ENCODE data around the gene MRPS35. TPM values are rescaled to one million over a fixed set of nuclear protein-coding genes. Genes with fewer than 3 reads are reported as not detected.

MRPS35 gene
- total RNA-seq, 1 donor from 2014 or later = 54.0 TPM

- Mint-ChIP-seq H3K9me3 (no peaks in the 10 kb centered on the region), H3K27me3 (ENCODE audit: low read depth) (no peaks in the 10 kb centered on the region), H3K27ac (no peak overlapping the region), H3K4me3 (ENCODE audit: low read depth) (no peak overlapping the region), H3K4me1 (ENCODE audit: low read depth) (no peaks in the 10 kb centered on the region), H3K36me3 (ENCODE audit: low read depth) (peaks cover 4% of the 10 kb centered on the region)
- no peak for DNase-seq (ENCODE audit: low spot score)
- intact Hi-C loops (cut with micrococcal nuclease) = no loop called here
Measured at GRCh38 chr12:27689558-27690180, 21.0 kb upstream of the MRPS35 start.

GRCh38 chr12:27693403-27693802 lies 17.2 kb upstream of the MRPS35 start:
- Mint-ChIP-seq H3K9me3 (no peaks in the 10 kb centered on the region), H3K4me1 (ENCODE audit: low read depth) (no peaks in the 10 kb centered on the region), H3K27me3 (ENCODE audit: low read depth) (peaks cover 12% of the 10 kb centered on the region), H3K4me3 (ENCODE audit: low read depth) (no peak overlapping the region), H3K36me3 (ENCODE audit: low read depth) (peaks cover 4% of the 10 kb centered on the region), H3K27ac (no peak overlapping the region)
- no peak for DNase-seq (ENCODE audit: low spot score)
- intact Hi-C loops (cut with micrococcal nuclease) = no loop called here

DNA sequence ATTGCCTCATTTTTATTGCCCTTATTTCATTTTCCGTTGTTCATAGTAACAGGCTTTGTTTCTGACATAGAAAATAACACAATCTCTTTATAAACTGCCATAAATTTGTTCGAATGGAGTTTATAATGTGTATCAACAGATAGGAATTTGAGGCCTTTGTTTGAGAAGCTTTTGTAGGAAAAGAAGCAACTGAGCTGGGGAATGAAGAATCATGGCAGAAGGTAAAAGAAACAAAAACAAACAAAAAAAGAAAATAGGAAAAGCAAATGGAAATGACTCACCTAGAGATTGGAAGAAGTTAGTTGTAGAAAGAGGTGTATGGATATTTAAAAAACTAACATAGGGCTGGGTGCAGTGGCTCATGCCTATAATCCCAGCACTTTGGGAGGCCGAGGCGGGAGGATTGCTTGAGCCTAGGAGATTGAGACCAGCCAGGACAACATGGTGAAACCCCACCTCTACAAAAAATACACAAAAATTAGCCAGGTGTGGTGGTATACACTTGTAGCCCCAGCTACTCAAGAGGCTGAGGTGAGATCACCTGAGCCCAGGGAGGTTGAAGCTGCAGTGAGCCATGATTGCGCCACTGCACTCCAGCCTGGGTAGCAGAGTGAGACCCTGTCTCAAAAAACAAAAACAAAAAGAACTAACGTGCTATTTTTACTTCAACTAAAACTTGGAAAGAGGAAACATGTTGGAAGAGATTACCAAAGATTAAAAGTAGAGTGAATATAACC lies 14.9 kb upstream of the MRPS35 start:
- Mint-ChIP-seq H3K36me3 (ENCODE audit: low read depth) (no peaks in the 10 kb centered on the region), H3K9me3 (no peaks in the 10 kb centered on the region), H3K27ac (no peak overlapping the region), H3K27me3 (ENCODE audit: low read depth) (peaks cover 12% of the 10 kb centered on the region), H3K4me3 (ENCODE audit: low read depth) (no peak overlapping the region), H3K4me1 (ENCODE audit: low read depth) (no peaks in the 10 kb centered on the region)
- intact Hi-C loops (cut with micrococcal nuclease) = no loop called here
- DNase-seq (ENCODE audit: low spot score) = no peak

DNA sequence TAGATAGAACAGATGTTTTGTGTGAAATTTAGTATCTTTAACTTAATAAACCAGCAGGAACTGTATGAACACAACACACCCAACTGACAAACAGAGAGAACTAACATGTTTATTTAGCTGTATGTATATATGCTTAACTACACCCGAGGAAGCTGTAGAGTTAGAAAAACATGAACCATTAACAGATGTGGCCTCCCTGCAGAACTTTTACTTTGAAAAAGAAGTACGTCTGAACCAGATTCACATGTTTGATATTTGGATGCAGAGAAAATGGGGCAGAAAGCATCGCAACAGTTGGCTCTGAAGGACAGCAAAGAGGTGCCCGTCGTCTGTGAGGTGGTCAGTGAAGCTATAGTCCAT lies 14.4 kb upstream of the MRPS35 start, which contains the start of gene REP15:
REP15 (plus strand) TSS at position 155 of the 360 bp plus-strand sequence; CDS start at position 271, 116 bp downstream.
- no peaks in the 10 kb centered on the region for H3K9me3 Mint-ChIP-seq
- intact Hi-C loops (cut with micrococcal nuclease) = no loop called here
- H3K4me3 Mint-ChIP-seq (ENCODE audit: low read depth) = no peak within 1 kb of the TSS

GRCh38 chr12:27696864-27697564 lies 13.6 kb upstream of the MRPS35 start:
- DNase-seq (ENCODE audit: low spot score) = no peak
- peaks cover 18% of the 10 kb centered on the region for H3K27me3 Mint-ChIP-seq (ENCODE audit: low read depth)
- intact Hi-C loops (cut with micrococcal nuclease) = no loop called here

More for the DNA sequence above, 14.4 kb upstream of the MRPS35 start, which contains the start of gene REP15:
- Mint-ChIP-seq H3K27me3 (ENCODE audit: low read depth) (peaks cover 15% of the 10 kb centered on the region), H3K27ac (no peak within 1 kb of the TSS), H3K4me1 (ENCODE audit: low read depth) (no peaks in the 10 kb centered on the region), H3K36me3 (ENCODE audit: low read depth) (no peaks in the 10 kb centered on the region)
- DNase-seq (ENCODE audit: low spot score) = no peak

GRCh38 chr12:27703720-27704452 lies 6.7 kb upstream of the MRPS35 start:
- Mint-ChIP-seq H3K27me3 (ENCODE audit: low read depth) (peaks cover 20% of the 10 kb centered on the region), H3K9me3 (no peaks in the 10 kb centered on the region), H3K27ac (no peak overlapping the region), H3K36me3 (ENCODE audit: low read depth) (no peaks in the 10 kb centered on the region), H3K4me3 (ENCODE audit: low read depth) (no peak overlapping the region), H3K4me1 (ENCODE audit: low read depth) (no peaks in the 10 kb centered on the region)
- peak; percentile 49 for DNase-seq (ENCODE audit: low spot score)
- intact Hi-C loops (cut with micrococcal nuclease) = loop anchor here (5.0 kb wide), 2 partner anchors 52 to 687 kb away; no protein-coding TSS in a partner anchor

More at GRCh38 chr12:27696864-27697564, 13.6 kb upstream of the MRPS35 start:
- Mint-ChIP-seq H3K27ac (no peak overlapping the region), H3K4me1 (ENCODE audit: low read depth) (no peaks in the 10 kb centered on the region), H3K36me3 (ENCODE audit: low read depth) (no peaks in the 10 kb centered on the region), H3K4me3 (ENCODE audit: low read depth) (no peak overlapping the region), H3K9me3 (no peaks in the 10 kb centered on the region)

DNA sequence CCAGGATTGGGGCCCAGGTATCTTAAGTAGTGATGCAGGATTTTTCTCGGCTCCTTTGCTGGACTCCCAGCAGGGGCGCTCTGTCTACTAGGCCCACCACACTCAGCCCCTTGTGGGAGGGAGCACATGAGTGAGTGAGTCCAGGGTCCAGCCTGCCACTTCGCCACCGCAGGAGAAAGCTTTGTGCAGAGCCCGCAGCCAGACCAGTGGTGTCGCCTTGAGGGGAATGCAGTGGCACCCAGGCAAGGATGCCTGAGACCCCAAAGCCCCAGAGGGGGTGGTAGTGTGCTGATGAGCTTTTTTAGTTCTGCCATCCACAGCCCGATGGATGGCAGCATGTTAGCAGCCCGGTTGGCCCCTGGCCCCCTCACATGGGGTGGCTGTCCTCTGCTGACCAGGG lies 5.4 kb upstream of the MRPS35 start:
- no peaks in the 10 kb centered on the region for H3K36me3 Mint-ChIP-seq (ENCODE audit: low read depth)
- H3K4me1 Mint-ChIP-seq (ENCODE audit: low read depth) = peaks cover 3% of the 10 kb centered on the region
- intact Hi-C loops (cut with micrococcal nuclease) = no loop called here
- H3K27ac Mint-ChIP-seq = no peak overlapping the region
- H3K27me3 Mint-ChIP-seq (ENCODE audit: low read depth) = peaks cover 20% of the 10 kb centered on the region
- no peaks in the 10 kb centered on the region for H3K9me3 Mint-ChIP-seq
- H3K4me3 Mint-ChIP-seq (ENCODE audit: low read depth) = no peak overlapping the region
- no peak for DNase-seq (ENCODE audit: low spot score)

DNA sequence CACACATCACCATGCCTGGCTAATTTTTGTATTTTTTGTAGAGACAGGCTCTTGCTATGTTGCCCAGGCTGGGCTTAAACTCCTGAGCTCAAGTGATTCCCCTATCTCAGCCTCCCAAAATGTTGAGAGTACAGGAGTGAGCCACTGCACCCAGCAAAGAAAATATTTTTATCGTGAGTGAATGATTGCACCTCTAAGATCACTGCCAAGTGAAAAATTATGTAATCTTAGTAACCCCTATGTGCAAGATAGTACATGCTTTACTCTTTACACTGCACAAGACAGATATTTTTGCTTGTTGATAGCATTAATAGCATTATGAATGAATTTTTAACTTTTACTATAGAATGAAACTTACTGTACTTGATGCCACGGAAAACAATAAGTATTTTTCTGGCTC lies 3.4 kb upstream of the MRPS35 start:
- Mint-ChIP-seq H3K4me1 (ENCODE audit: low read depth) (peaks cover 11% of the 10 kb centered on the region), H3K27me3 (ENCODE audit: low read depth) (peaks cover 14% of the 10 kb centered on the region), H3K4me3 (ENCODE audit: low read depth) (no peak overlapping the region), H3K36me3 (ENCODE audit: low read depth) (peaks cover 5% of the 10 kb centered on the region), H3K27ac (no peak overlapping the region), H3K9me3 (no peaks in the 10 kb centered on the region)
- no peak for DNase-seq (ENCODE audit: low spot score)
- intact Hi-C loops (cut with micrococcal nuclease) = no loop called here

DNA sequence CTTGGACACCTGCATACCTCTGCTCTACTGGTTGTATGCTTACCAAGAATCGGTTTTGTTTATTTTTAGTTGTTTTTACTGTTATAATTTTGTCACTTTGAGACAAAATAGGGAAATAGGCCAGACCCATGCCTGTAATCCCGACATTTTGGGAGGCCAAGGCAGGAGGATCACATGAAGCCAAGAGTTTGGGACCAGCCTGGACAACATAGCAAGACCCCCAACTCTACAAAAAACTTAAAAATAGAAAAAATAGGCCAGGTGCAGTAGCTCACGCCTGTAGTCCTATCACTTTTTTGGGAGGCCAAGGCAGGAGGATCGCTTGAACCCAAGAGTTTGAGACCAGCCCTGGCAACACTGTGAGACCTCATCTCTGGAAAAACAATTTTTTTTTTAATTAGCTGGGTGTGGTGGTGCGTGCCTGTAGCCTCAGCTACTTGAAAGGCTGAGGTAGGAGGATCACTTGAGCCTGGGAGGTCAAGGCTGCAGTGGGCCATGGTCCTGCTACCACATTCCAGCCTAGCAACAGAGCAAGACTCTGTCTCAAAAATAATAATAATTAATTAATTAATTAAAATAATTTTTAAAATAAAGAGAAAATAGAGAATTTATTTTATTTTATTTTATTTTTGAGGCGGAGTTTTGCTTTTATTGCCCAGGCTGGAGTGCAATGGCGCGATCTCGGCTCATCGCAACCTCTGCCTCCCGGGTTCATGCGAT lies 1.3 kb upstream of the MRPS35 start:
- H3K4me3 Mint-ChIP-seq (ENCODE audit: low read depth) = peak overlapping the region; percentile 95
- peaks cover 20% of the 10 kb centered on the region for H3K4me1 Mint-ChIP-seq (ENCODE audit: low read depth)

DNA sequence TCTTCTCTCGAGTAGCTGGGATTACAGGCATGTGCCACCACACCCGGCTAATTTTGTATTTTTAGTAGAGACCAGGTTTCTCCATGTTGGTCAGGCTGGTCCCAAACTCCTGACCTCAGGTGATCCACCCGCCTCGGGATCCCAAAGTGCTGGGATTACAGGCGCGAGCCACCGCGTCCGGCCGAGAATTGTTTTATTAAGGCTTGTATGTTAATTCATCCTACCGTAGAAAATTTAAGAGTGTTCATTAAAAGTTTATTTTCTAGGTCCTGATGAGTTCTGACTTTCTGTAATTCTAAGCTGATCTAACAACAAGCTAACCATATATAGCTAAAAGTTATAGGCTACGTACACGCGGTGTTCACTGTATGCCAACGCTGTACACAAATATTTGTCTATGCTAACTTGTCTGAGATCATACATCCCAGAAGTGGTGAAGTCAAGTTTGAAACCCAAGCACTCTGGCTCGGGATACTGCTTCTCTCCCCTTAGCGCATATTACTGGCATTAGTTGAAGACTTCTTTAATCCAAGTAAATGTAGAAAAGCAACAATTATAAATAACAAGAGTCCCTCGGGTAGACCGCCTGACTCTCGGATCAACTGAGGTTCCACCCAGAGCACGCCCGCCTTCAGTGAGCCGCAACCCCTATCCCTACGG lies 570 bp upstream of the MRPS35 start:
- no peak for DNase-seq (ENCODE audit: low spot score)
- H3K36me3 Mint-ChIP-seq (ENCODE audit: low read depth) = peaks cover 27% of the 10 kb centered on the region
- peaks cover 12% of the 10 kb centered on the region for H3K27me3 Mint-ChIP-seq (ENCODE audit: low read depth)
- peaks cover 21% of the 10 kb centered on the region for H3K4me1 Mint-ChIP-seq (ENCODE audit: low read depth)
- H3K4me3 Mint-ChIP-seq (ENCODE audit: low read depth) = peak overlapping the region; percentile 95
- intact Hi-C loops (cut with micrococcal nuclease) = loop anchor here (1.0 to 2.0 kb wide), 3 partner anchors 112 to 772 kb away; partner anchors contain the start of gene FGFR1OP2
- H3K27ac Mint-ChIP-seq = peak overlapping the region; percentile 94
- H3K9me3 Mint-ChIP-seq = no peaks in the 10 kb centered on the region

More for the DNA sequence above, 1.3 kb upstream of the MRPS35 start:
- no peak for DNase-seq (ENCODE audit: low spot score)
- intact Hi-C loops (cut with micrococcal nuclease) = no loop called here
- H3K9me3 Mint-ChIP-seq = no peaks in the 10 kb centered on the region
- H3K27ac Mint-ChIP-seq = no peak overlapping the region
- H3K36me3 Mint-ChIP-seq (ENCODE audit: low read depth) = peaks cover 23% of the 10 kb centered on the region
- peaks cover 14% of the 10 kb centered on the region for H3K27me3 Mint-ChIP-seq (ENCODE audit: low read depth)

GRCh38 chr12:27711317-27711682 lies 668 bp downstream of the MRPS35 start:
- Mint-ChIP-seq H3K9me3 (no peaks in the 10 kb centered on the region), H3K4me3 (ENCODE audit: low read depth) (peak overlapping the region; percentile 95), H3K36me3 (ENCODE audit: low read depth) (peaks cover 31% of the 10 kb centered on the region), H3K27me3 (ENCODE audit: low read depth) (peaks cover 7% of the 10 kb centered on the region), H3K4me1 (ENCODE audit: low read depth) (peaks cover 21% of the 10 kb centered on the region), H3K27ac (peak overlapping the region; percentile 94)
- DNase-seq (ENCODE audit: low spot score) = peak; percentile 18
- intact Hi-C loops (cut with micrococcal nuclease) = loop anchor here (2.0 kb wide), 1 partner anchor 380 kb away; no protein-coding TSS in a partner anchor
